MM.1S (cell line): ENCODE measurements around the gene PTPRR.

Experiments used
- DNase-seq: peaks from one replicate; pipeline ENCODE4 v3.0.0-alpha.2; 2015
- H2AFZ ChIP-seq: fragments of 300-600 bp; sonication (generic); 2 replicates; pipeline ENCODE4 v1.6.0; 2016; ENCODE audit warnings: antibody characterized with exemption, low read length
- H3F3A ChIP-seq: fragments of 300-600 bp; sonication (generic); 2 replicates; pipeline ENCODE4 v1.6.1; 2016; ENCODE audit warnings: mild to moderate bottlenecking, antibody characterized with exemption, low read length, moderate library complexity, mixed read lengths; ENCODE audit not compliant: insufficient read depth
- H3K27ac ChIP-seq: fragments of 300-600 bp; sonication (generic); 2 replicates; pipeline ENCODE4 v1.5.1; 2016; ENCODE audit warnings: mild to moderate bottlenecking, low read length
- H3K27me3 ChIP-seq: fragments of 300-600 bp; sonication (generic); replicated peaks from 2 replicates; pipeline ENCODE4 v1.6.0; 2016; ENCODE audit warnings: low read length; ENCODE audit not compliant: insufficient read depth
- H3K36me3 ChIP-seq: fragments of 300-600 bp; sonication (generic); replicated peaks from 2 replicates; pipeline ENCODE4 v1.6.1; 2016; ENCODE audit warnings: mild to moderate bottlenecking, low read length, mixed read lengths; ENCODE audit not compliant: insufficient read depth
- H3K4me1 ChIP-seq: fragments of 300-600 bp; sonication (generic); 2 replicates; pipeline ENCODE4 v1.6.1; 2016; ENCODE audit warnings: low read length, mixed read lengths
- H3K4me2 ChIP-seq: fragments of 300-600 bp; sonication (generic); 2 replicates; pipeline ENCODE4 v1.6.0; 2016; ENCODE audit warnings: low read depth, low read length
- H3K4me3 ChIP-seq: fragments of 300-600 bp; sonication (generic); 2 replicates; pipeline ENCODE4 v1.5.1; 2016; ENCODE audit warnings: low read length, mixed read lengths
- H3K79me2 ChIP-seq: fragments of 300-600 bp; sonication (generic); 2 replicates; pipeline ENCODE4 v1.6.1; 2016; ENCODE audit warnings: mixed run types, low read length, mixed read lengths
- H3K9ac ChIP-seq: fragments of 300-600 bp; sonication (generic); 2 replicates; pipeline ENCODE4 v1.6.1; 2016; ENCODE audit warnings: low read length, mixed read lengths
- H3K9me2 ChIP-seq: fragments of 300-600 bp; sonication (generic); replicated peaks from 2 replicates; pipeline ENCODE4 v1.6.1; 2016; ENCODE audit warnings: mild to moderate bottlenecking, low read length, mixed read lengths; ENCODE audit not compliant: insufficient read depth
- H3K9me3 ChIP-seq: fragments of 300-600 bp; sonication (generic); replicated peaks from 2 replicates; pipeline ENCODE4 v1.6.1; 2016; ENCODE audit warnings: mild to moderate bottlenecking, low read length, mixed read lengths; ENCODE audit not compliant: insufficient read depth
- H4K20me1 ChIP-seq: fragments of 300-600 bp; sonication (generic); 2 replicates; pipeline ENCODE4 v1.6.1; 2016; ENCODE audit warnings: mild to moderate bottlenecking, low read length, moderate library complexity, mixed read lengths; ENCODE audit not compliant: insufficient read depth
- CTCF ChIP-seq: fragments of 300-600 bp; sonication (generic); IDR thresholded peaks from 2 replicates; pipeline ENCODE4 v1.5.1; 2016; ENCODE audit warnings: antibody characterized with exemption, low read length, mixed read lengths
- EZH2 ChIP-seq: fragments of 300-600 bp; sonication (generic); optimal IDR thresholded peaks from 2 replicates; pipeline ENCODE3; 2017; ENCODE audit warnings: low read depth, mild to moderate bottlenecking, antibody characterized with exemption, low read length, mixed read lengths
- EZH2phosphoT487 ChIP-seq: fragments of 300-600 bp; sonication (generic); IDR thresholded peaks from 2 replicates; pipeline ENCODE4 v1.6.1; 2018; ENCODE audit warnings: antibody characterized with exemption, low read length

The PTPRR gene

GRCh38 chr12:70721216-70721615, 199.3 kb downstream of the PTPRR start:
- no peaks in the 10 kb centered on the region for H4K20me1 ChIP-seq
- no peak overlapping the region for H3K27ac ChIP-seq
- no peak overlapping the region for H3K4me2 ChIP-seq
- H3K36me3 ChIP-seq, result no peaks in the 10 kb centered on the region
- H3K9ac ChIP-seq, result no peak overlapping the region
- no peaks in the 10 kb centered on the region for H3K4me1 ChIP-seq
- no peak overlapping the region for H3K4me3 ChIP-seq
- no peaks in the 10 kb centered on the region for H3K9me3 ChIP-seq
- TF ChIP-seq EZH2 (no peak), EZH2phosphoT487 (no peak), CTCF (no peak)
- no peaks in the 10 kb centered on the region for H3F3A ChIP-seq
- no peaks in the 10 kb centered on the region for H3K9me2 ChIP-seq
- no peaks in the 10 kb centered on the region for H3K79me2 ChIP-seq
- no peaks in the 10 kb centered on the region for H3K27me3 ChIP-seq
- no peak for DNase-seq
- H2AFZ ChIP-seq, result no peak overlapping the region

- Histone ChIP-seq H2AFZ (peak overlapping the region; percentile 51), H3K27ac (no peak overlapping the region), H3K9me2 (no peaks in the 10 kb centered on the region), H3K79me2 (no peaks in the 10 kb centered on the region), H3K4me3 (peak overlapping the region; percentile 40; the same call in 1 of the 2 replicates), H4K20me1 (no peaks in the 10 kb centered on the region), H3K4me1 (no peaks in the 10 kb centered on the region), H3K36me3 (no peaks in the 10 kb centered on the region), H3K9ac (no peak overlapping the region), H3F3A (no peaks in the 10 kb centered on the region), H3K4me2 (peak overlapping the region; percentile 60), H3K9me3 (no peaks in the 10 kb centered on the region), H3K27me3 (no peaks in the 10 kb centered on the region)
- TF ChIP-seq EZH2 (no peak), CTCF (peak; percentile 96)
- peak; percentile 30 for DNase-seq
Measured at GRCh38 chr12:70719672-70720420, 200.7 kb downstream of the PTPRR start.

GRCh38 chr12:70719071-70719470, 201.5 kb downstream of the PTPRR start:
- H3K27ac ChIP-seq, result no peak overlapping the region
- no peaks in the 10 kb centered on the region for H3K79me2 ChIP-seq
- no peak for TF ChIP-seq CTCF
- no peak for TF ChIP-seq EZH2
- TF ChIP-seq EZH2phosphoT487, result no peak
- H3F3A ChIP-seq, result no peaks in the 10 kb centered on the region
- H3K9me3 ChIP-seq, result no peaks in the 10 kb centered on the region
- no peaks in the 10 kb centered on the region for H3K36me3 ChIP-seq
- H4K20me1 ChIP-seq, result no peaks in the 10 kb centered on the region
- no peak overlapping the region for H2AFZ ChIP-seq
- no peak overlapping the region for H3K9ac ChIP-seq
- H3K9me2 ChIP-seq, result no peaks in the 10 kb centered on the region
- H3K4me2 ChIP-seq, result no peak overlapping the region
- H3K27me3 ChIP-seq, result no peaks in the 10 kb centered on the region
- no peak for DNase-seq
- H3K4me1 ChIP-seq, result no peaks in the 10 kb centered on the region
- no peak overlapping the region for H3K4me3 ChIP-seq
